Osteoblast (primary cell): ENCODE measurements around the gene SGPP2. TPM values are rescaled to one million over a fixed set of nuclear protein-coding genes. Genes with fewer than 3 reads are reported as not detected.

Source experiments
- DNase-seq: peaks from one replicate; pipeline ENCODE4 v3.0.0; 2011; ENCODE audit warnings: low spot score, mixed read lengths; ENCODE audit not compliant: insufficient read length; ENCODE audit errors: missing footprints
- H2AFZ ChIP-seq: 2 replicates; pipeline ENCODE4 v1.6.0; 2011; ENCODE audit warnings: mild to moderate bottlenecking, low read length
- H3K27ac ChIP-seq: 2 replicates; pipeline ENCODE4 v1.5.1; 2011; ENCODE audit warnings: mild to moderate bottlenecking, low read depth, low read length, moderate library complexity
- H3K27me3 ChIP-seq: 2 replicates; pipeline ENCODE4 v1.6.0; 2012; ENCODE audit warnings: mild to moderate bottlenecking, control low read depth, inconsistent platforms, low read length, moderate library complexity; ENCODE audit not compliant: insufficient read depth
- H3K36me3 ChIP-seq: 2 replicates; pipeline ENCODE4 v1.5.1; 2011; ENCODE audit warnings: mild to moderate bottlenecking, low read length, control low read depth, moderate library complexity; ENCODE audit not compliant: insufficient read depth
- H3K4me1 ChIP-seq: 2 replicates; pipeline ENCODE4 v1.5.1; 2011; ENCODE audit warnings: mild to moderate bottlenecking, low read length, control low read depth, moderate library complexity; ENCODE audit not compliant: insufficient read depth
- H3K4me2 ChIP-seq: 2 replicates; pipeline ENCODE4 v1.6.0; 2011; ENCODE audit warnings: mild to moderate bottlenecking, low read length; ENCODE audit not compliant: insufficient read depth
- H3K4me3 ChIP-seq: fragments of 200-600 bp; sonication (generic); 3 replicates; pipeline ENCODE4 v1.5.1; 2012; ENCODE audit warnings: mild to moderate bottlenecking, low read length, inconsistent platforms; ENCODE audit not compliant: insufficient read depth
- H3K79me2 ChIP-seq: 2 replicates; pipeline ENCODE4 v1.6.0; 2012; ENCODE audit warnings: mild to moderate bottlenecking, low read length, control low read depth, inconsistent platforms; ENCODE audit not compliant: insufficient read depth
- H3K9me3 ChIP-seq: 2 replicates; pipeline ENCODE4 v1.5.1; 2011; ENCODE audit warnings: low read depth, low read length, control low read depth
- H4K20me1 ChIP-seq: 2 replicates; pipeline ENCODE4 v1.6.0; 2012; ENCODE audit warnings: mild to moderate bottlenecking, low read length, control low read depth; ENCODE audit not compliant: insufficient read depth
- total RNA-seq: library from RNA; depleted of rRNA; stranded (reverse); fragments of >200 nt; gene quantifications from 2 replicates; pipeline ENCODE4 v1.2.3, GENCODE V29; 2012
- TF ChIP-seq, protein P1 (sequence below): IDR thresholded peaks from 2 replicates; pipeline ENCODE4 v1.5.1; 2011; ENCODE audit warnings: mild to moderate bottlenecking, low read depth, low read length, moderate library complexity; ENCODE audit errors: extremely low read depth

Gene SGPP2, protein sequence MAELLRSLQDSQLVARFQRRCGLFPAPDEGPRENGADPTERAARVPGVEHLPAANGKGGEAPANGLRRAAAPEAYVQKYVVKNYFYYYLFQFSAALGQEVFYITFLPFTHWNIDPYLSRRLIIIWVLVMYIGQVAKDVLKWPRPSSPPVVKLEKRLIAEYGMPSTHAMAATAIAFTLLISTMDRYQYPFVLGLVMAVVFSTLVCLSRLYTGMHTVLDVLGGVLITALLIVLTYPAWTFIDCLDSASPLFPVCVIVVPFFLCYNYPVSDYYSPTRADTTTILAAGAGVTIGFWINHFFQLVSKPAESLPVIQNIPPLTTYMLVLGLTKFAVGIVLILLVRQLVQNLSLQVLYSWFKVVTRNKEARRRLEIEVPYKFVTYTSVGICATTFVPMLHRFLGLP
- not detected in 2 replicates for total RNA-seq

DNA sequence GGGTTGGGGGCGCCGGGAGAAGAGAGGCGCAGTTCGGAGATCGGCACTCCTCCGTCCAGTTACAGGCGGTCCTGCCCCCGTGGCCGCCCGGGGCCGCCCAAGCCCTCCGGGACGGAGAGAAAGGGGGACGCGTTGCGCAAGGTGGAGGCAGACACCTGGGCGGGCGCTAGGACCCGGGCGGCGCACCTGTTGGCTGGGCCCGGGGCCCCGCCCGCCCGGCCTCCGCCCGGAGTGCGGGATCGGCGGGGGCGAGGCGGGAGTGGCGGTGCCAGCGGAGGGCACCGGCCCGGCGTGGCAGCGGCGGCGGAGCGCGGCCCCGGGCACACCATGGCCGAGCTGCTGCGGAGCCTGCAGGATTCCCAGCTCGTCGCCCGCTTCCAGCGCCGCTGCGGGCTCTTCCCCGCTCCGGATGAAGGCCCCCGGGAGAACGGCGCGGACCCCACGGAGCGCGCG, at the start of gene SGPP2:
Gene SGPP2 (plus strand): TSS at position 268 of the 453 bp plus-strand sequence. CDS start 60 bp downstream, at position 328.
- H4K20me1 ChIP-seq, result no peaks in the 10 kb centered on the region
- no peaks in the 10 kb centered on the region for H3K79me2 ChIP-seq
- no peaks in the 10 kb centered on the region for H3K9me3 ChIP-seq
- no peaks in the 10 kb centered on the region for H3K4me1 ChIP-seq
- no peak within 1 kb of the TSS for H2AFZ ChIP-seq
- H3K4me2 ChIP-seq, result no peak within 1 kb of the TSS
- TF ChIP-seq, protein P1, sequence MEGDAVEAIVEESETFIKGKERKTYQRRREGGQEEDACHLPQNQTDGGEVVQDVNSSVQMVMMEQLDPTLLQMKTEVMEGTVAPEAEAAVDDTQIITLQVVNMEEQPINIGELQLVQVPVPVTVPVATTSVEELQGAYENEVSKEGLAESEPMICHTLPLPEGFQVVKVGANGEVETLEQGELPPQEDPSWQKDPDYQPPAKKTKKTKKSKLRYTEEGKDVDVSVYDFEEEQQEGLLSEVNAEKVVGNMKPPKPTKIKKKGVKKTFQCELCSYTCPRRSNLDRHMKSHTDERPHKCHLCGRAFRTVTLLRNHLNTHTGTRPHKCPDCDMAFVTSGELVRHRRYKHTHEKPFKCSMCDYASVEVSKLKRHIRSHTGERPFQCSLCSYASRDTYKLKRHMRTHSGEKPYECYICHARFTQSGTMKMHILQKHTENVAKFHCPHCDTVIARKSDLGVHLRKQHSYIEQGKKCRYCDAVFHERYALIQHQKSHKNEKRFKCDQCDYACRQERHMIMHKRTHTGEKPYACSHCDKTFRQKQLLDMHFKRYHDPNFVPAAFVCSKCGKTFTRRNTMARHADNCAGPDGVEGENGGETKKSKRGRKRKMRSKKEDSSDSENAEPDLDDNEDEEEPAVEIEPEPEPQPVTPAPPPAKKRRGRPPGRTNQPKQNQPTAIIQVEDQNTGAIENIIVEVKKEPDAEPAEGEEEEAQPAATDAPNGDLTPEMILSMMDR, result no peak
- no peaks in the 10 kb centered on the region for H3K36me3 ChIP-seq
- peaks cover 19% of the 10 kb centered on the region for H3K27me3 ChIP-seq
- H3K4me3 ChIP-seq, result no peak within 1 kb of the TSS
- peak; percentile 53 for DNase-seq
- no peak within 1 kb of the TSS for H3K27ac ChIP-seq

DNA sequence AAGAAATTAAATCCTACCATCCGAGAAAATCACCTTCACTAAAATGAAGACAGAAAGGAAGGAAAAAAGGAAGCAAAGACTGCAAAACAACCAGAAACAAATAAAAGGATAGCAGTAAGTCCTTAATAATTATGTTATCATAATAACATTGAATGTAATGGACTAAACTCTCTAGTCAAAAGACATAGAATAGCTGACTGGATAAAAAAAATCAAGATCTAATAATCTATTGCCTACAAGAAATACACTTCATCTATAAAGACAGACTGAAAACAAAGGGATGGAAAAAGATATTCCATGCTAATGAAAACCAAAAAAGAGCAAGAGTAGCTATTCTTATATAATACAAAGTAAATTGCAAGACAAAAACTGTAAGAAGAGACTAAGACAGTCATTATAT, 48.5 kb upstream of the SGPP2 start:
- Histone ChIP-seq H3K27ac (no peak overlapping the region), H4K20me1 (no peaks in the 10 kb centered on the region), H3K4me2 (no peak overlapping the region), H3K4me1 (no peaks in the 10 kb centered on the region), H3K4me3 (no peak overlapping the region), H2AFZ (no peak overlapping the region), H3K27me3 (no peaks in the 10 kb centered on the region), H3K79me2 (no peaks in the 10 kb centered on the region), H3K36me3 (no peaks in the 10 kb centered on the region), H3K9me3 (no peaks in the 10 kb centered on the region)
- no peak for DNase-seq
- TF ChIP-seq, protein P1, result no peak

DNA sequence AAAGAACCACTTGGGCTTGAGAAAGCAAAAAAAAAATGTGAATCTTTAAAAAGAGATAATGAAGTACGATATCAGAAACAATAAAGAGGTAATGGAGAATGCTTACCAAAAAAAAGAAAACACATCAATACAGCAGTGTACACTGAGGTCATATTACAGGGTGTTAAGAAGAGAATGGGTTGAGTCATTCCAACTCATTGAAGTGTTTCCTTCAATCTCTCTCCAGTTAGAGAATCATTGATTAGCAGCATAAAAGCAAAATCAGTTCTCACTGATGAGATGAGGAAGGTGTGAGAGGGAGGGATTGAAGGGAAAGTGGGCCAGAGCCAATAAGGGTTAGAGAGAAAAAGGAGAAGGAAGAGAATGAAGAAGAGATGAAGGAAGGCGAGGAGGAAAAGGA, 43.9 kb upstream of the SGPP2 start:
- Histone ChIP-seq H3K27ac (no peak overlapping the region), H3K4me3 (no peak overlapping the region), H3K79me2 (no peaks in the 10 kb centered on the region), H3K4me2 (no peak overlapping the region), H3K27me3 (no peaks in the 10 kb centered on the region), H2AFZ (no peak overlapping the region), H3K36me3 (no peaks in the 10 kb centered on the region), H3K9me3 (no peaks in the 10 kb centered on the region), H3K4me1 (no peaks in the 10 kb centered on the region), H4K20me1 (no peaks in the 10 kb centered on the region)
- TF ChIP-seq, protein P1, result no peak
- DNase-seq, result no peak

DNA sequence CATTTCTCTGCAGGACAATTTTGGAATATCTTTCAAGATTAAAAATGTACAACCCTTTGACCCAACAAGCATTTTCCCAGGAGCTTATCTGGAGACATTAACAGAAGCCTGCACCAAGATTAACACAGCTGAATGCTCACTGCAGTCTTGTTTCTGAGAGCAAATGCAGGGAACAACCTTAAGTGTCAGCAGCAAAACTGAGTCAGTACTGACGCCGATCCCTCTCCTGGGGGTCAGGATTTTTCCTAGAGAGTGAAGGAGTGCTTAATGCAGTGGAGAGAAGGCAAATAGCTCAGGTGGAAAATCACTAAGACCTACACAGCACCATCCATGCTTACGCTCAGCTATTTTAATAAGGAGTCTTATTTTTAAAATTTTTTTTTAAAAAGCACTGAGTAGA, 42.8 kb upstream of the SGPP2 start:
- no peaks in the 10 kb centered on the region for H3K9me3 ChIP-seq
- TF ChIP-seq, protein P1, result no peak

More for the DNA sequence above, 42.8 kb upstream of the SGPP2 start:
- H3K4me1 ChIP-seq, result no peaks in the 10 kb centered on the region
- no peak overlapping the region for H2AFZ ChIP-seq
- H3K79me2 ChIP-seq, result no peaks in the 10 kb centered on the region
- no peak overlapping the region for H3K4me2 ChIP-seq
- no peaks in the 10 kb centered on the region for H3K27me3 ChIP-seq
- no peaks in the 10 kb centered on the region for H4K20me1 ChIP-seq
- no peak overlapping the region for H3K4me3 ChIP-seq
- DNase-seq, result no peak
- no peaks in the 10 kb centered on the region for H3K36me3 ChIP-seq
- no peak overlapping the region for H3K27ac ChIP-seq
